Measurements from ENCODE around the gene ELMO1. TPM values are rescaled to one million over a fixed set of nuclear protein-coding genes. Genes with fewer than 3 reads are reported as not detected.

ELMO1 gene
- total RNA-seq, 1 donor from 2014 or later = 68.1 TPM

GRCh38 chr7:37379546-37380277 is 69.0 kb downstream of the ELMO1 start:
- FAIRE-seq = no peak

GRCh38 chr7:37377231-37377630 is 71.4 kb downstream of the ELMO1 start:
- FAIRE-seq (no peak), DNase-seq (ENCODE audit: low spot score in 2 of 2) (no peak)

More at GRCh38 chr7:37379546-37380277, 69.0 kb downstream of the ELMO1 start:
- no peak for DNase-seq (ENCODE audit: low spot score in 2 of 2)

DNA sequence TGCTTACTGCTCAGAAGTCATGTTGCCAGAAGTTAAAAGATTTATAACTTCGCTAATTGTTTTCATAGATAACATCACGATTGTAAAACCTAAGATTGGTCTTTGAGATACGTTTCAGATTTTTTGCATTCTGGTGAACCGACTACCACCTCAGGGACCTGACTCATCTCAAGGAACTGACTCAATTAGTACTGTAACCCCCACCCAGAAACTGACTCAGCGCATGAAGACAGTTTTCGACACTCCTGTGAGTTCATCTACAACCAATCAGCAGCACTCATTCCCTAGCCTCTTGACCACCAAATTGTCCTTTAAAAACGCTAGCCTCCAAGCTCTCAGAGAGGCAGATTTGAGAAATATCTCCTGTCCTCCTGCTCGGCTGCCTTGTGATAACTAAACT is 72.3 kb downstream of the ELMO1 start:
- DNase-seq (ENCODE audit: low spot score in 2 of 2) = no peak
- FAIRE-seq = no peak

GRCh38 chr7:37372750-37373149 is 75.9 kb downstream of the ELMO1 start:
- DNase-seq (ENCODE audit: low spot score in 2 of 2) (no peak), FAIRE-seq (no peak)

GRCh38 chr7:37371755-37372154 is 76.9 kb downstream of the ELMO1 start:
- FAIRE-seq = no peak
- DNase-seq (ENCODE audit: low spot score in 2 of 2) = no peak

DNA sequence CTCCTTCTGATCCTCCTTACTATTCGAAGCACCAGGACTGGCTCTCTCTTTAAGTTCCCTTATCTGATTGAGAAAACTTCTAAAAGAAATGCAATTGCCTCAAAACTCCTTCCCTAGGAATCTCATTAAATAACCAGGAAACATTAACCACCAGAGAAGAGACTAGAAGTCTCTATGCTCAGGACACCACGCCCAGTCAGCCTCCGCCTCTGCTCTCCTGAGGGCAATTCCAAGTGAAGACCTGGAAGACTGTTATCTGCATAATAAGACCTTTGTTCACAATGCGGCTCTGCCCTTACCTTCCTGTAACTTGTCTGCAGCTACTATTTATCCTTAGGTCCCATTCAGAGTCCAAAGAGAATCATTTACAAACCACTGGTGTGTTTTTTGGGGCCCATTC is 78.8 kb downstream of the ELMO1 start:
- FAIRE-seq = no peak
- DNase-seq (ENCODE audit: low spot score in 2 of 2) = no peak

GRCh38 chr7:37368540-37368939 is 80.1 kb downstream of the ELMO1 start:
- DNase-seq (ENCODE audit: low spot score in 2 of 2) = no peak
- FAIRE-seq = no peak

DNA sequence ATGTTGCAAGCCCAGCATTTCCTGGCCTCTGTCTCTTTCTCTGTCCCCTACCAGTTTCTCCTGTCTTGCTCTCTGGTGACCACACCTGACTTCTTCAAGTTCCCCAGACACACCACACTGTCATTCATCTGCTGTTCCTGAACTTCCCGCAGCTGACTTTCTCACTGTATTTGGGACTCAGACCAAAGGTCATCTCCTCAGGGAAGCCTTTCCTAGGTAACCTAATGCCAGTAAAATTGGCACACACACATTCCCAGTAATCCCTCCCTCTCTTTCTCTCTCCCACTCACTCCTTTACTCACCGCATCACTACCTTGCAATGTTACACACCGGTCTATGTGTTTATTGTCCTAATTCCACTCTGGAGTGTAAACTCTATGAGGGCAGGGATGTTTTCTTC is 81.7 kb downstream of the ELMO1 start:
- no peak for DNase-seq (ENCODE audit: low spot score in 2 of 2)
- FAIRE-seq = no peak

DNA sequence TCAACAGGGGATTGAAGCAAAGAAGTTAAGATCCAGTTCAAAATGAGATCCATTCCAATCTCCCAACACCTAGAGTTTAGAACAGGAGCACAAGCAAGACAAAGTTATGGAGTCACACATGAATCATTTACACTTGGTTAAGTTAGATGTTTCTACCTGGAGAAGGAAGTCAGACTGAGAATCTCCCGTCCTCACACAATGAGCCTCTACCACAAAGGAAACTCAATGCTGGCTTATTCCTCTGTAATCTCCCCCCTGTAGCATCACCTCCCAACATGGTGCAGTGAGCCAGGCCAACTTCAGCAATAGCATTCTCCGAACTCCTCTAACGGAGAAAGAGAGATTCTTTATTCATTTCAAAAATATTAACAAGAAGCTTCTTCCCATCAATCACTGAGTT is 82.2 kb downstream of the ELMO1 start:
- no peak for DNase-seq (ENCODE audit: low spot score in 2 of 2)
- no peak for FAIRE-seq

- no peak for DNase-seq (ENCODE audit: low spot score in 2 of 2)
- no peak for FAIRE-seq
Measured at GRCh38 chr7:37365405-37365804, 83.3 kb downstream of the ELMO1 start.

- no peak for DNase-seq (ENCODE audit: low spot score in 2 of 2)
- FAIRE-seq = no peak
Measured at GRCh38 chr7:37364856-37365255, 83.8 kb downstream of the ELMO1 start.

- FAIRE-seq (no peak), DNase-seq (ENCODE audit: low spot score in 2 of 2) (no peak)
Measured at GRCh38 chr7:37363536-37364491, 84.8 kb downstream of the ELMO1 start.

- no peak for DNase-seq (ENCODE audit: low spot score in 2 of 2)
- no peak for FAIRE-seq
Measured at GRCh38 chr7:37362802-37363201, 85.9 kb downstream of the ELMO1 start.

- DNase-seq (ENCODE audit: low spot score in 2 of 2) (no peak), FAIRE-seq (no peak)
Measured at GRCh38 chr7:37360484-37360883, 88.2 kb downstream of the ELMO1 start.

DNA sequence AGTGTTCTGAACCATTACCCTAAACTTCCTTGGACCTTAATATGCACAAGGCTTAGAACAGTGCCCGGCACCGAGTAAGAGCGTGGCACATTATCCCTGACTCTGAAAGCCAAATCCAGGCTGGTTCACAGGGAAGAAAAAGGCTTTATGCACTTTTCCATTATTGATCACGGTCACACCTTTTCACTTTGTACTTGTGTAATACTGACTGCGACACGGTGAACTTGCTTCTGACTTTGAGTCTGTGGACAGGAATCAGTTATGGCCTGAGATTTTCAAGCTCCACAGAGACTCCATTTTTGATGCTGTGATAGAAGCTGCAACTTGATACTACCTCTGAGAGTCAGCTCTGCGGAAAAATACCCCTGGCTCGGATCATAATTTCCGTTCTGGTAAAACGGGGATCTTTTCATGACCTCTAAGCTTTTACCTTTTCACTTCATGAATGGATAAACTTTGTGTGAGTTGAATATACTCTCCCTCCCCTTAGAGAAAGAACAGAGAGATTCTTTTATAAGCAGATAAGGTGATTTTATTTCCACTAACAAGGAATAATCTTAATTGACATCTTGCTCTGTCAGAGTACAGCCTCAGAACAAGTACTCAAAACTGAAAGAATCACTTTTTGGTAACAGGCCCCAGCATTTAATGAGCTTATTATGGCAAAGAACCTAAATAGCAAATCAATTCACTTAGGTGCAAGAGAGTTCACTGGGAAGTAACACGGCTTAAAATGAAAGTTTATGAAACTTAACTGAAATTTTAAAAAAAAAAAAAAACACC is 88.8 kb downstream of the ELMO1 start:
- DNase-seq (ENCODE audit: low spot score in 2 of 2) (no peak), FAIRE-seq (no peak)

DNA sequence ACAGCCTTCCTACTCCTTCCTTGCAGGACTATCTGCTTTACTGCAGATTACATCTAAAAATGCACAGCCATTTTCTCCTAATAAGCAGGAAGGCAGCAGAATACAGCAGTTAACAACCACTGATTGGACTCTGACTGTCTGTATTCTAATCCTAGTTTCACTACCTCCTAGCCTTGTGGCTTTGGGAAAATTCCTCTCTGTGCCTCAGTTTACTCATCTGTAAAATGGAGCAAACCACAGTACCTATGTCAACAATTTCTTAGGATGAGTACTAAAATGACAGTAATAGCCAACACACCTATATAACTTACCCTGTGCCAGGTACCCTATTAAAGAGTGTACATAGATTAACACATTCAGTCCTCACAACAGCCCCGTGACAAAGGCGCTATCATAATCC is 89.5 kb downstream of the ELMO1 start:
- no peak for DNase-seq (ENCODE audit: low spot score in 2 of 2)
- FAIRE-seq = no peak

DNA sequence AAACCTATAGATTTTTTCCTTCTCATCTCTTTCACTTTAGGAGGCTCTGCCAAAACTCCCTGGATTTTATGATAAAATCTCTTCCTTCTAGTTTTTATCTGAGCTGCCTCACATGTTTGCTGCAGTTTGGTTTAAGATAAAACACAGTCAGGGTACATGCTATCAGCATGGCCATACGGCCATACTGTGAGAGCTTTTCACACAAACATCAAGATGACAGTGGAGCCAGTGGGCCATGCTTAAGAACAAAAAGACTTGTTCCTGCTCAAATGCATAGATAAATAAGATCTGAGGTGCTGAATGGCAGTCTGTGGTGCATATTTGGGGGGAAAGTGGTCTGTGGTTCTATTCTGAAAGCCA is 91.0 kb downstream of the ELMO1 start:
- FAIRE-seq (no peak), DNase-seq (ENCODE audit: low spot score in 2 of 2) (no peak)

GRCh38 chr7:37356911-37357636 is 91.6 kb downstream of the ELMO1 start:
- FAIRE-seq (no peak), DNase-seq (ENCODE audit: low spot score in 2 of 2) (no peak)

- FAIRE-seq (no peak), DNase-seq (ENCODE audit: low spot score in 2 of 2) (no peak)
Measured at GRCh38 chr7:37354656-37355131, 94.0 kb downstream of the ELMO1 start.

Data from frontal cortex (tissue), 4 donors.